SU-DHL-6 (cell line): ENCODE measurements around the gene PHAF1.

Source experiments
- H2AFZ ChIP-seq: fragments of 200-600 bp; sonication (generic); 2 replicates; pipeline ENCODE4 v1.6.1; 2014; ENCODE audit warnings: low read depth, mild to moderate bottlenecking, moderate library complexity, mixed read lengths, antibody characterized with exemption, low read length; ENCODE audit not compliant: severe bottlenecking
- H3F3A ChIP-seq: fragments of 200-600 bp; shearing (Covaris generic); 2 replicates; pipeline ENCODE4 v1.6.0; 2016; ENCODE audit warnings: antibody characterized with exemption, mild to moderate bottlenecking; ENCODE audit not compliant: insufficient read depth
- H3K27ac ChIP-seq: fragments of 200-600 bp; sonication (generic); 2 replicates; pipeline ENCODE4 v1.5.1; 2016; ENCODE audit warnings: low read depth, mild to moderate bottlenecking, low read length, moderate library complexity, mixed read lengths
- H3K27me3 ChIP-seq: fragments of 200-600 bp; sonication (generic), shearing (Covaris generic); 2 replicates; pipeline ENCODE4 v1.6.0; 2014; ENCODE audit warnings: mild to moderate bottlenecking, low read length
- H3K36me3 ChIP-seq: fragments of 200-600 bp; sonication (generic); 2 replicates; pipeline ENCODE4 v1.6.1; 2014; ENCODE audit warnings: mild to moderate bottlenecking, low read length, mixed read lengths
- H3K4me2 ChIP-seq: fragments of 300-600, 200-600 bp; shearing (Covaris generic), sonication (generic); 2 replicates; pipeline ENCODE4 v1.6.0; 2014; ENCODE audit warnings: low read length, low read depth, mild to moderate bottlenecking; ENCODE audit not compliant: poor library complexity, severe bottlenecking
- H3K4me3 ChIP-seq: fragments of 200-600 bp; sonication (generic); 2 replicates; pipeline ENCODE4 v1.5.1; 2014; ENCODE audit warnings: antibody characterized with exemption, low read length, mild to moderate bottlenecking, mixed read lengths; ENCODE audit not compliant: insufficient read depth, poor library complexity, severe bottlenecking
- H3K79me2 ChIP-seq: fragments of 200-600 bp; sonication (generic); 2 replicates; pipeline ENCODE4 v1.6.1; 2014; ENCODE audit warnings: mild to moderate bottlenecking, low read length, moderate library complexity; ENCODE audit not compliant: insufficient read depth
- H3K9ac ChIP-seq: fragments of 200-600 bp; sonication (generic); 2 replicates; pipeline ENCODE4 v1.7.0; 2014; ENCODE audit warnings: mild to moderate bottlenecking, low read length
- H3K9me2 ChIP-seq: fragments of 200-600 bp; sonication (generic); replicated peaks from 2 replicates; pipeline ENCODE4 v1.6.1; 2014; ENCODE audit warnings: low read length; ENCODE audit not compliant: insufficient read depth
- H3K9me3 ChIP-seq: fragments of 200-600 bp; sonication (generic); 2 replicates; pipeline ENCODE4 v1.6.1; 2014; ENCODE audit warnings: low read length, mixed read lengths; ENCODE audit not compliant: insufficient read depth
- H4K20me1 ChIP-seq: fragments of 200-600 bp; sonication (generic); 2 replicates; pipeline ENCODE4 v1.6.1; 2014; ENCODE audit warnings: low read depth, mild to moderate bottlenecking, antibody characterized with exemption, low read length, moderate library complexity, mixed read lengths
- CTCF ChIP-seq: fragments of 200-600 bp; sonication (generic); IDR thresholded peaks from one replicate; pipeline ENCODE4 v1.5.1; 2017; ENCODE audit warnings: antibody characterized with exemption, mild to moderate bottlenecking, low read length, moderate library complexity; ENCODE audit not compliant: insufficient read depth, poor library complexity, severe bottlenecking
- EZH2phosphoT487 ChIP-seq: fragments of 200-600 bp; sonication (generic), shearing (Covaris generic); conservative IDR thresholded peaks from 2 replicates; pipeline ENCODE4 v1.6.1; 2018; ENCODE audit warnings: mild to moderate bottlenecking, antibody characterized with exemption, low read length, moderate library complexity, mixed read lengths

Gene PHAF1

GRCh38 chr16:67167588-67167987 lies 57.8 kb downstream of the PHAF1 start:
- Histone ChIP-seq H3K27ac (no peak overlapping the region), H3K79me2 (no peaks in the 10 kb centered on the region), H3K4me2 (no peak overlapping the region), H3K9ac (no peak overlapping the region), H3K9me3 (no peaks in the 10 kb centered on the region), H2AFZ (no peak overlapping the region), H4K20me1 (no peaks in the 10 kb centered on the region), H3K27me3 (no peaks in the 10 kb centered on the region), H3K4me3 (no peak overlapping the region), H3F3A (no peaks in the 10 kb centered on the region), H3K9me2 (no peaks in the 10 kb centered on the region), H3K36me3 (no peaks in the 10 kb centered on the region)
- no peak for TF ChIP-seq CTCF
- no peak for TF ChIP-seq EZH2phosphoT487

GRCh38 chr16:67169011-67169451 lies 59.3 kb downstream of the PHAF1 start:
- Histone ChIP-seq H3K4me2 (no peak overlapping the region), H3K9me3 (no peaks in the 10 kb centered on the region), H3K9me2 (no peaks in the 10 kb centered on the region), H3K27me3 (no peaks in the 10 kb centered on the region), H3K79me2 (no peaks in the 10 kb centered on the region), H2AFZ (no peak overlapping the region), H3K27ac (no peak overlapping the region), H3K9ac (no peak overlapping the region), H3K36me3 (no peaks in the 10 kb centered on the region), H3F3A (no peaks in the 10 kb centered on the region), H4K20me1 (no peaks in the 10 kb centered on the region), H3K4me3 (no peak overlapping the region)
- TF ChIP-seq EZH2phosphoT487 (no peak), CTCF (no peak)

GRCh38 chr16:67169642-67170167 lies 60.0 kb downstream of the PHAF1 start:
- no peak overlapping the region for H3K9ac ChIP-seq
- no peaks in the 10 kb centered on the region for H3K79me2 ChIP-seq
- H3K4me3 ChIP-seq = no peak overlapping the region
- H3K36me3 ChIP-seq = no peaks in the 10 kb centered on the region
- no peaks in the 10 kb centered on the region for H4K20me1 ChIP-seq
- H2AFZ ChIP-seq = no peak overlapping the region
- peak overlapping the region; percentile 18 for H3K4me2 ChIP-seq
- H3K27ac ChIP-seq = no peak overlapping the region
- no peaks in the 10 kb centered on the region for H3K9me2 ChIP-seq
- H3F3A ChIP-seq = no peaks in the 10 kb centered on the region
- TF ChIP-seq EZH2phosphoT487 (0 out of 2 replicates have a peak, but pooled peaks have one; percentile 32), CTCF (peak; percentile 72)
- H3K27me3 ChIP-seq = no peaks in the 10 kb centered on the region
- no peaks in the 10 kb centered on the region for H3K9me3 ChIP-seq
